ENCODE results near the gene PBX1.

- TF ChIP-seq POLR2A (IDR thresholded peaks at IDR 0.05; ENCODE audit: low read depth), result no peak
- TF ChIP-seq, protein P1, sequence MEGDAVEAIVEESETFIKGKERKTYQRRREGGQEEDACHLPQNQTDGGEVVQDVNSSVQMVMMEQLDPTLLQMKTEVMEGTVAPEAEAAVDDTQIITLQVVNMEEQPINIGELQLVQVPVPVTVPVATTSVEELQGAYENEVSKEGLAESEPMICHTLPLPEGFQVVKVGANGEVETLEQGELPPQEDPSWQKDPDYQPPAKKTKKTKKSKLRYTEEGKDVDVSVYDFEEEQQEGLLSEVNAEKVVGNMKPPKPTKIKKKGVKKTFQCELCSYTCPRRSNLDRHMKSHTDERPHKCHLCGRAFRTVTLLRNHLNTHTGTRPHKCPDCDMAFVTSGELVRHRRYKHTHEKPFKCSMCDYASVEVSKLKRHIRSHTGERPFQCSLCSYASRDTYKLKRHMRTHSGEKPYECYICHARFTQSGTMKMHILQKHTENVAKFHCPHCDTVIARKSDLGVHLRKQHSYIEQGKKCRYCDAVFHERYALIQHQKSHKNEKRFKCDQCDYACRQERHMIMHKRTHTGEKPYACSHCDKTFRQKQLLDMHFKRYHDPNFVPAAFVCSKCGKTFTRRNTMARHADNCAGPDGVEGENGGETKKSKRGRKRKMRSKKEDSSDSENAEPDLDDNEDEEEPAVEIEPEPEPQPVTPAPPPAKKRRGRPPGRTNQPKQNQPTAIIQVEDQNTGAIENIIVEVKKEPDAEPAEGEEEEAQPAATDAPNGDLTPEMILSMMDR (IDR thresholded peaks at IDR 0.05), result no peak
- TF ChIP-seq POLR2AphosphoS5 (IDR thresholded peaks at IDR 0.05), result no peak
Measured at GRCh38 chr1:164576291-164577271, 17.6 kb downstream of the PBX1 start.
